Neural crest cell (in vitro differentiated cells): ENCODE measurements around the gene RTN3. TPM values are rescaled to one million over a fixed set of nuclear protein-coding genes. Genes with fewer than 3 reads are reported as not detected.

Experiments
- DNase-seq: peaks from one replicate; pipeline ENCODE4 v3.0.0; 2021; ENCODE audit warnings: low read depth, mixed read lengths, low spot score
- H3K27ac Mint-ChIP-seq: one replicate; pipeline ENCODE4 v1.8.0; 2021; ENCODE audit warnings: mild to moderate bottlenecking, mixed read lengths; ENCODE audit not compliant: unreplicated experiment
- H3K27me3 Mint-ChIP-seq: 2 replicates; pipeline ENCODE4 v1.8.0; 2021; ENCODE audit warnings: low read depth, mild to moderate bottlenecking, mixed read lengths
- H3K36me3 Mint-ChIP-seq: 2 replicates; pipeline ENCODE4 v1.8.0; 2021; ENCODE audit warnings: low read depth, mild to moderate bottlenecking, mixed read lengths
- H3K4me1 Mint-ChIP-seq: 2 replicates; pipeline ENCODE4 v1.8.0; 2021; ENCODE audit warnings: mixed read lengths
- H3K4me3 Mint-ChIP-seq: one replicate; pipeline ENCODE4 v1.8.0; 2021; ENCODE audit warnings: mild to moderate bottlenecking, mixed read lengths
- H3K9me3 Mint-ChIP-seq: 2 replicates; pipeline ENCODE4 v1.8.0; 2021; ENCODE audit warnings: mixed read lengths
- total RNA-seq: library from RNA; stranded (reverse); gene quantifications from 2 replicates; pipeline ENCODE4 v1.2.1, GENCODE V29; 2021
- TF ChIP-seq, protein P1 (sequence below): fragments of 200-600 bp; sonication (generic); conservative IDR thresholded peaks from 2 replicates; pipeline ENCODE4 v1.5.0; 2021; ENCODE audit warnings: antibody characterized with exemption, mild to moderate bottlenecking

The RTN3 gene
- total RNA-seq, 1 donor from 2014 or later = 136 TPM

DNA sequence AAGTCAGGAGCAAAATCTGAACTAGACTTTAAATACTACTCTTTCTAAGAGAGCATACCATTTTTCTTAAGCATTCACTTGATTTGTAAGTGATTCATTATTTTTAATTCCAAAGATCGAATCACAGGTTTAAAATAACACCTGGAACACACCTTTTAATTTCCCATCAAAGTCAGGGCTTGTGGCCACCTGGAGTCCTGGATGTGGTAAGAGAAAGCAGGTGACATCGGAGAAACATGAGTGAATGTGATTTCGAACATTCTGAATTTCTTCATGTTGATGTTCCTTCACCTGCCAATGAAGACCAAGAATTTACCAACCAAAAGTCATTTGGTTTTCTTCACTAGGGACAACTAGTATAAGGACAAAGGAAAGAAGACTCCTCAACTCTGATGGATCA lies 38.1 kb upstream of the RTN3 start:
- Mint-ChIP-seq H3K27ac (no peak overlapping the region), H3K4me3 (no peak overlapping the region), H3K4me1 (no peaks in the 10 kb centered on the region), H3K27me3 (no peaks in the 10 kb centered on the region), H3K9me3 (no peaks in the 10 kb centered on the region), H3K36me3 (peaks cover 3% of the 10 kb centered on the region)
- TF ChIP-seq, protein P1, sequence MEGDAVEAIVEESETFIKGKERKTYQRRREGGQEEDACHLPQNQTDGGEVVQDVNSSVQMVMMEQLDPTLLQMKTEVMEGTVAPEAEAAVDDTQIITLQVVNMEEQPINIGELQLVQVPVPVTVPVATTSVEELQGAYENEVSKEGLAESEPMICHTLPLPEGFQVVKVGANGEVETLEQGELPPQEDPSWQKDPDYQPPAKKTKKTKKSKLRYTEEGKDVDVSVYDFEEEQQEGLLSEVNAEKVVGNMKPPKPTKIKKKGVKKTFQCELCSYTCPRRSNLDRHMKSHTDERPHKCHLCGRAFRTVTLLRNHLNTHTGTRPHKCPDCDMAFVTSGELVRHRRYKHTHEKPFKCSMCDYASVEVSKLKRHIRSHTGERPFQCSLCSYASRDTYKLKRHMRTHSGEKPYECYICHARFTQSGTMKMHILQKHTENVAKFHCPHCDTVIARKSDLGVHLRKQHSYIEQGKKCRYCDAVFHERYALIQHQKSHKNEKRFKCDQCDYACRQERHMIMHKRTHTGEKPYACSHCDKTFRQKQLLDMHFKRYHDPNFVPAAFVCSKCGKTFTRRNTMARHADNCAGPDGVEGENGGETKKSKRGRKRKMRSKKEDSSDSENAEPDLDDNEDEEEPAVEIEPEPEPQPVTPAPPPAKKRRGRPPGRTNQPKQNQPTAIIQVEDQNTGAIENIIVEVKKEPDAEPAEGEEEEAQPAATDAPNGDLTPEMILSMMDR = no peak
- DNase-seq = no peak

DNA sequence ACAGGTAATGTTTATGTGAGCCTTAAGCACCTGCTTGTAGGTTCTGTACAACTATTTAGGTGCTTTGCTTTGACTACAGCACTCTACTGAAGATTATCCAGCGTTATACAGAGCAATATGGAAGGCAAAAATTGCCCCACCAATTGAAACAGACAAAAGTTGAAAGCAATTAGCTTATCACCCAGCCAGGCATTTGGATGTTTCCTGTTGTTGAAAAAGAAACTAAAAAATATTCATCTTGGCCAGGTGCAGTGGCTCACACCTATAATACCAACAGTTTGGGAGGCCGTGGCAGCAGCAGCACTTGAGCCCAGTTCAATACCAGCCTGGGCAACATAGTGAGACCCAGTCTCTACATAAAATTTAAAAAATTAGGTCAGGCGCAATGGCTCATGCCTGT lies 28.6 kb upstream of the RTN3 start:
- H3K27ac Mint-ChIP-seq = no peak overlapping the region
- no peak for DNase-seq
- no peak overlapping the region for H3K4me3 Mint-ChIP-seq
- peaks cover 4% of the 10 kb centered on the region for H3K36me3 Mint-ChIP-seq
- H3K4me1 Mint-ChIP-seq = no peaks in the 10 kb centered on the region
- H3K9me3 Mint-ChIP-seq = no peaks in the 10 kb centered on the region
- H3K27me3 Mint-ChIP-seq = no peaks in the 10 kb centered on the region
- TF ChIP-seq, protein P1 = no peak

DNA sequence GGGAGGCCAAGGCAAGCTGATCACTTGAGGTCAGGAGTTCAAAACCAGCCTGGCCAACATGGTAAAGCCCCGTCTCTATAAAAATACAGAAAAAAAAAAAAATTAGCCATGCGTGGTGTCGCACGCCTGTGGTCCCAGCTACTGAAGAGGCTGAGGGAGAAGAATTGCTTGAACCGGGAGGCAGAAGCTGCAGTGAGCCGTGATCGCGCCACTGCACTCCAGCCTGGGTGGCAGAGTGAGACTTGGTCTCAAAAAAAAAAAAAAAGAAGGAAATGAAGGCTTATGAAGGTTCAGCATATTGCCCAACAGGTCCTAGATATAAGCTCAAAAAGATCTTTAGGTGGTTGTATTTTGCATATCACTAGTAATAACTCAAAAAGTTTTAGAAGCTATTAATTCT lies 20.3 kb upstream of the RTN3 start:
- Mint-ChIP-seq H3K36me3 (no peaks in the 10 kb centered on the region), H3K27me3 (no peaks in the 10 kb centered on the region), H3K4me3 (no peak overlapping the region), H3K27ac (no peak overlapping the region), H3K4me1 (peaks cover 4% of the 10 kb centered on the region), H3K9me3 (no peaks in the 10 kb centered on the region)
- TF ChIP-seq, protein P1 = no peak
- no peak for DNase-seq

DNA sequence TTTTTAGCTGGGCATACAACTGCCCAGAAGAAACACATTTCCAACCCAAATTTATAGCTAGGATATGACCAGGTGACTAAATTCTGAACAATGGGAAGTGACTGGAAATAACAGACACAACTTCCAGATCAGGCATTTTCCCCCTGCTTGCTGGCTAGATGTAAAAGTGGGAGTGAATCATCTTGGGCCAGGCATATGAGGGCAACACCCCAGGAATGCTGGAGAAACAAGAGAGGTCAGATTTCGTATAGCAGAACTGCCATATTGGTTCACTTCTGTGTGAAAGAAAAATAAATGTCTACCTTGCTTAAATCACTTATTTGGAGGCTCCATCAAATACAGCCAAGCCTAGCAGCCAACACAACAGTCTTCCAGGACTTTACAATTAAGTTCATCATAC lies 17.5 kb upstream of the RTN3 start:
- peaks cover 7% of the 10 kb centered on the region for H3K4me1 Mint-ChIP-seq
- H3K27ac Mint-ChIP-seq = no peak overlapping the region
- DNase-seq = no peak
- H3K27me3 Mint-ChIP-seq = no peaks in the 10 kb centered on the region
- TF ChIP-seq, protein P1 = no peak
- no peaks in the 10 kb centered on the region for H3K36me3 Mint-ChIP-seq
- no peak overlapping the region for H3K4me3 Mint-ChIP-seq
- H3K9me3 Mint-ChIP-seq = no peaks in the 10 kb centered on the region

DNA sequence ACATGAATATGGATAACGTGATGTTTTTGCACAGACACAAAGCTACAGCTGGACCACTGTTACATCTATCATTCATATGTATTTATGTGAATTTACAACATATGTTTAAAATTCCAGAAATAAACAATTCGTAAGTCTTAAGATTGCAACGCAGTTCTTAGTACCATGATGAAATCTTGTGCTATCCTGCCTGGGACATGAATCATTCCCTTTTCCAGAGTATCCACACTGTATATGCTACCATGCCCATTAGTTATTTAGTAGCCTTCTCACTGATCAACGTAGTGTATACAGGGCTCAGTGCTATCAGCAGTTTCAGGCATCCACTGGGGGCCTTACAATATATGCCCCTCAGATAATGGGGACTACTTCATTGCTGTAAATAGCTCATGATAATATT lies 14.4 kb upstream of the RTN3 start:
- Mint-ChIP-seq H3K9me3 (no peaks in the 10 kb centered on the region), H3K27ac (no peak overlapping the region), H3K36me3 (no peaks in the 10 kb centered on the region), H3K4me3 (no peak overlapping the region), H3K27me3 (peaks cover 4% of the 10 kb centered on the region), H3K4me1 (peaks cover 13% of the 10 kb centered on the region)
- TF ChIP-seq, protein P1 = no peak
- DNase-seq = no peak
